Measurements from ENCODE around the gene CDKAL1.
"Not testable (repeated sequence)": the region's sequence is repeated elsewhere in the genome, so short reads cannot be mapped to it uniquely, and the experiment has no call there.

CDKAL1 gene

DNA sequence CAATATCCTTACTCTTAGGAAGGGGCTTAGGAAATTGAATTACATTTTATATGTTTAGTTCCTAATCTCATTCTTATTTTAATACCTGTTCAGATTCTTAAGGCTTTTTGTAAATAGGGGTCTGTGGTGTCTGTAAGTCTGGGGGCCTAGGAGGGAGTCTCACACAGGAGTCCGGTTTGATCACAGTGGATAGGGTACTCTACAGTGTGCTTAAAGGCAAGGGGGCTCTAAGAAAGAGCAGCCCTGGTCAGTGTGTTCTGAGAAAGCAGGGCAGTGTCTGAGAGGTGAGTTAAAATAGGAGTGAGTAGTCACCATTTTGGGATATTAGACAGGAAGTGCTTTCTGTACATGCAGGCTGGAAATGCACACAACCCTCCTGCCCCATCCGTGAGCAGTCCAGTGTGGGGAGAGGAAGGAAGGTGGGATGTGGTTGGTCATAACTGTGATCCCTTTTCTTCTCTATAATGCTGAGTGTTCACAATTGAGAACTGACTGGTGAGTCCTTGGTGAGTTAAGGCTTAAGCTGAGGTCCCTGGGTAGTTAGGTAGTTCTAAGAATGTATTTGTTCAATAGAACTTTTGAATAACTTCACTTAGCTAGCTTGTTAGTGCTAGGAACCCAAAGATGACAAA is 50.0 kb downstream of the CDKAL1 start:
- Histone ChIP-seq H3K18ac (ENCODE audit: low read depth in 1 of 2, low read length in 2 of 2) (peak overlapping the region; percentile 9 to 68), H3K4me2 (ENCODE audit: low read length, poor library complexity, severe bottlenecking) (no peak overlapping the region), H3K27ac (ENCODE audit: low read length, poor library complexity, severe bottlenecking) (no peak overlapping the region), H2BK12ac (ENCODE audit: low read length in 2 of 2) (no peak overlapping the region), H3K79me1 (replicated peaks; ENCODE audit: low read length, poor library complexity, severe bottlenecking) (peaks cover 10% of the 10 kb centered on the region), H2BK120ac (ENCODE audit: low read depth, low read length) (peak overlapping the region; percentile 77), H3K27me3 (ENCODE audit: control insufficient read depth in 1 of 2, insufficient read depth in 1 of 2, low read length in 2 of 2) (no peaks in the 10 kb centered on the region), H3K4ac (ENCODE audit: low read depth in 1 of 2, low read length in 2 of 2) (no peak overlapping the region), H3K4me3 (ENCODE audit: insufficient read depth in 1 of 2, low read depth in 1 of 2, low read length in 2 of 2) (no peak overlapping the region), H3K23ac (ENCODE audit: low read length in 2 of 2) (no peak overlapping the region), H3K36me3 (ENCODE audit: control insufficient read depth in 1 of 2, insufficient read depth in 2 of 2, low read depth in 1 of 2, low read length in 2 of 2) (peaks cover 0 to 3% of the 10 kb centered on the region in 2 experiments), H2AK5ac (ENCODE audit: low read length, severe bottlenecking) (no peak overlapping the region), H3K9ac (ENCODE audit: low read length) (no peak overlapping the region), H3K9me3 (ENCODE audit: control insufficient read depth, low read length) (no peaks in the 10 kb centered on the region), H2BK5ac (ENCODE audit: low read depth, low read length, poor library complexity, severe bottlenecking) (no peak overlapping the region), H2AFZ (ENCODE audit: low read depth, low read length) (no peak overlapping the region), H2BK15ac (ENCODE audit: low read depth, poor library complexity, severe bottlenecking) (no peak overlapping the region), H4K8ac (ENCODE audit: low read length) (no peak overlapping the region), H4K91ac (ENCODE audit: low read length) (no peak overlapping the region), H3K14ac (ENCODE audit: low read length in 2 of 2) (peak overlapping the region in 1 of 2 experiments; percentile 44), H3K4me1 (ENCODE audit: control insufficient read depth, insufficient read depth, low read depth, low read length) (no peaks in the 10 kb centered on the region)
- DNase-seq: no peak
- WGBS: 90% methylated on average over 2 of the region's 2 CpGs

DNA sequence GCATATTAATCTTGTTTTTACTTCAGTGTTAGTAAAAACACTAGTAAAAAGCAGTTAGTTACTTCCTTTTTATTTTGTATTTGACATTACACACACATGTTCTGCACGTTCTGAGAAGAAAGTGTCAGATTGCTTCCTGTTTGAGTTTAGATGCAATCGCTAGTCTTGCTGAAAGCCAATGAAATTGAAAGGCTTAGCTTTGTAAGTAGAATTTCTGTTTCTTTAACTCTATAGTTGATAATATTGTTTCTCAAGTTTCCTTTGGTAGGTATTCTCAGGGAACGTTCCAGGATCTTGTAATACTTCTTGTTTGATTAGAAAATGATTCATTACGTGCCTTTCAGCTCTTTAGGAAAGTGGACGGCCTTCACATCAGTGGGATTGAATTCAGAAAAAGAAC is 55.0 kb downstream of the CDKAL1 start:
- Histone ChIP-seq H3K4me3 (ENCODE audit: insufficient read depth in 1 of 2, low read depth in 1 of 2, low read length in 2 of 2) (peak overlapping the region in 1 of 2 experiments; percentile 50), H3K27ac (ENCODE audit: low read length, poor library complexity, severe bottlenecking) (no peak overlapping the region), H4K91ac (ENCODE audit: low read length) (no peak overlapping the region), H3K4me2 (ENCODE audit: low read length, poor library complexity, severe bottlenecking) (no peak overlapping the region), H3K36me3 (ENCODE audit: control insufficient read depth in 1 of 2, insufficient read depth in 2 of 2, low read depth in 1 of 2, low read length in 2 of 2) (peaks cover 0 to 3% of the 10 kb centered on the region in 2 experiments), H3K14ac (ENCODE audit: low read length in 2 of 2) (no peak overlapping the region), H2BK120ac (ENCODE audit: low read depth, low read length) (no peak overlapping the region), H2AFZ (ENCODE audit: low read depth, low read length) (no peak overlapping the region), H2BK12ac (ENCODE audit: low read length in 2 of 2) (no peak overlapping the region), H3K23ac (ENCODE audit: low read length in 2 of 2) (no peak overlapping the region), H3K9ac (ENCODE audit: low read length) (peak overlapping the region; percentile 5), H2BK5ac (ENCODE audit: low read depth, low read length, poor library complexity, severe bottlenecking) (no peak overlapping the region), H3K27me3 (ENCODE audit: control insufficient read depth in 1 of 2, insufficient read depth in 1 of 2, low read length in 2 of 2) (no peaks in the 10 kb centered on the region), H3K4ac (ENCODE audit: low read depth in 1 of 2, low read length in 2 of 2) (no peak overlapping the region), H4K8ac (ENCODE audit: low read length) (no peak overlapping the region), H3K9me3 (ENCODE audit: control insufficient read depth, low read length) (no peaks in the 10 kb centered on the region), H2AK5ac (ENCODE audit: low read length, severe bottlenecking) (no peak overlapping the region), H2BK15ac (ENCODE audit: low read depth, poor library complexity, severe bottlenecking) (no peak overlapping the region), H3K18ac (ENCODE audit: low read depth in 1 of 2, low read length in 2 of 2) (no peak overlapping the region), H3K79me1 (replicated peaks; ENCODE audit: low read length, poor library complexity, severe bottlenecking) (peaks cover 5% of the 10 kb centered on the region), H3K4me1 (ENCODE audit: control insufficient read depth, insufficient read depth, low read depth, low read length) (no peaks in the 10 kb centered on the region)
- DNase-seq: no peak
- 52% methylated on average over 4 of the region's 5 CpGs for WGBS

DNA sequence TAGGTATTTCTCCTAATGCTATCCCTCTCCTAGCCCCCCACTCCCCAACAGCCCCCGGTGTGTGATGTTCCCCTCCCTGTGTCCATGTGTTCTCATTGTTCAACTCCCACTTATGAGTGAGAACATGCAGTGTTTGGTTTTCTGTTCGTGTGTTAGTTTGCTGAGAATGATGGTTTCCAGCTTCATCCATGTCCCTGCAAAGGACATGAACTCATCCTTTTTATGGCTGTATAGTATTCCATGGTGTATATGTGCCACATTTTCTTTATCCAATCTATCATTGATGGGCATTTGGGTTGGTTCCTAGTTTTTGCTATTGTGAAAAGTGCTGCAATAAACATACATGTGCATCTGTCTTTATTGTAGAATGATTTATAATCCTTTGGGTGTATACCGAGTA is 56.2 kb downstream of the CDKAL1 start:
- DNase-seq: not testable (repeated sequence)

DNA sequence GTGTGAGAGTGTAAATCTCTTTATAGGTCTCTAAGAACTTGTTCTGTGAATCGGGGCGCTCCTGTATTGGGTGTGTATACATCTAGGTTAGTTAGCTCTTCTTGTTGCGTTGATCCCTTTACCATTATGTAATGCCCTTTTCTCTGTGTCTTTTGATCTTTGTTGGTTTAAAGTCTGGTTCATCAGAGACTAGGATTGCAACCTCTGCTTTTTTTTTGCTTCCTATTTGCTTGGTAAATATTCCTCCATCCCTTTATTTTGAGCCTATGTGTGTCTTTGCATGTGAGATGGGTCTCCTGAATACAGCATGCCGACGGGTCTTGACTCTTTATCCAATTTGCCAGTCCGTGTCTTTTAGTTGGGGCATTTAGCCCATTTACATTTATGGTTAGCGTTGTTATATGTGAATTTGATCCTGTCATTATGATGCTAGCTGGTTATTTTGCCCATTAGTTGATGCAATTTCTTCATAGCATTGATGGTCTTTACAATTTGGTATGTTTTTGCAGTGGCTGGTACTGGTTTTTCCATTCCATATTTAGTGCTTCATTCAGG is 60.1 kb downstream of the CDKAL1 start:
- H2BK15ac ChIP-seq (ENCODE audit: low read depth, poor library complexity, severe bottlenecking); H3K18ac ChIP-seq (ENCODE audit: low read depth in 1 of 2, low read length in 2 of 2); H3K27ac ChIP-seq (ENCODE audit: low read length, poor library complexity, severe bottlenecking); H3K14ac ChIP-seq (ENCODE audit: low read length in 2 of 2); DNase-seq; H4K91ac ChIP-seq (ENCODE audit: low read length); H2AFZ ChIP-seq (ENCODE audit: low read depth, low read length); H3K4me2 ChIP-seq (ENCODE audit: low read length, poor library complexity, severe bottlenecking); H2BK5ac ChIP-seq (ENCODE audit: low read depth, low read length, poor library complexity, severe bottlenecking); H3K9ac ChIP-seq (ENCODE audit: low read length); H3K4me3 ChIP-seq (ENCODE audit: insufficient read depth in 1 of 2, low read depth in 1 of 2, low read length in 2 of 2); H3K27me3 ChIP-seq (ENCODE audit: control insufficient read depth in 1 of 2, insufficient read depth in 1 of 2, low read length in 2 of 2); H3K23ac ChIP-seq (ENCODE audit: low read length in 2 of 2); H2AK5ac ChIP-seq (ENCODE audit: low read length, severe bottlenecking); H3K9me3 ChIP-seq (ENCODE audit: control insufficient read depth, low read length); H3K4ac ChIP-seq (ENCODE audit: low read depth in 1 of 2, low read length in 2 of 2); H2BK12ac ChIP-seq (ENCODE audit: low read length in 2 of 2); H3K4me1 ChIP-seq (ENCODE audit: control insufficient read depth, insufficient read depth, low read depth, low read length); H4K8ac ChIP-seq (ENCODE audit: low read length); H2BK120ac ChIP-seq (ENCODE audit: low read depth, low read length): not testable (repeated sequence)
- Histone ChIP-seq H3K36me3 (ENCODE audit: control insufficient read depth in 1 of 2, insufficient read depth in 2 of 2, low read depth in 1 of 2, low read length in 2 of 2) (peaks cover 0 to 15% of the 10 kb centered on the region in 2 experiments), H3K79me1 (replicated peaks; ENCODE audit: low read length, poor library complexity, severe bottlenecking) (peaks cover 10% of the 10 kb centered on the region)
- 85% methylated on average over 7 of the region's 7 CpGs for WGBS

More for the DNA sequence above, 56.2 kb downstream of the CDKAL1 start:
- H3K9ac ChIP-seq (ENCODE audit: low read length); H3K4me3 ChIP-seq (ENCODE audit: insufficient read depth in 1 of 2, low read depth in 1 of 2, low read length in 2 of 2); H3K9me3 ChIP-seq (ENCODE audit: control insufficient read depth, low read length); H2BK12ac ChIP-seq (ENCODE audit: low read length in 2 of 2); H3K27me3 ChIP-seq (ENCODE audit: control insufficient read depth in 1 of 2, insufficient read depth in 1 of 2, low read length in 2 of 2); H2AFZ ChIP-seq (ENCODE audit: low read depth, low read length); H2BK5ac ChIP-seq (ENCODE audit: low read depth, low read length, poor library complexity, severe bottlenecking); H3K36me3 ChIP-seq (ENCODE audit: control insufficient read depth in 1 of 2, insufficient read depth in 2 of 2, low read depth in 1 of 2, low read length in 2 of 2); H3K27ac ChIP-seq (ENCODE audit: low read length, poor library complexity, severe bottlenecking); H3K14ac ChIP-seq (ENCODE audit: low read length in 2 of 2); H3K4ac ChIP-seq (ENCODE audit: low read depth in 1 of 2, low read length in 2 of 2); H2AK5ac ChIP-seq (ENCODE audit: low read length, severe bottlenecking); H3K4me2 ChIP-seq (ENCODE audit: low read length, poor library complexity, severe bottlenecking); H3K79me1 ChIP-seq (replicated peaks; ENCODE audit: low read length, poor library complexity, severe bottlenecking); H2BK15ac ChIP-seq (ENCODE audit: low read depth, poor library complexity, severe bottlenecking); H3K23ac ChIP-seq (ENCODE audit: low read length in 2 of 2); H3K18ac ChIP-seq (ENCODE audit: low read depth in 1 of 2, low read length in 2 of 2); H4K91ac ChIP-seq (ENCODE audit: low read length); H2BK120ac ChIP-seq (ENCODE audit: low read depth, low read length); H3K4me1 ChIP-seq (ENCODE audit: control insufficient read depth, insufficient read depth, low read depth, low read length); H4K8ac ChIP-seq (ENCODE audit: low read length): not testable (repeated sequence)
- no CpG with 5 or more reads among the region's 3 CpGs for WGBS

Measured in mesenchymal stem cell (in vitro differentiated cells and primary cell).